Right ventricle myocardium inferior (tissue), 1 donor: ENCODE results near the gene TRMO. TPM values are rescaled to one million over a fixed set of nuclear protein-coding genes. Genes with fewer than 3 reads are reported as not detected.

Experiments used
- ATAC-seq: fragments of 200-7000 bp; cut with Tn5 transposase; one replicate; pipeline ENCODE4 v1.9.1; 2020; ENCODE audit warnings: mild to moderate bottlenecking, moderate library complexity
- DNase-seq: peaks from one replicate; pipeline ENCODE4 v3.0.0; 2021; ENCODE audit errors: missing footprints
- intact Hi-C: fragments of 100-400 bp; cut with DNase I; formaldehyde crosslinking; loops from one replicate; pipeline ENCODE4 v1.11.0; 2022
- total RNA-seq: library from RNA; stranded (reverse); fragmentation: NEBNext Ultra II Directional; extraction: Animal tissue kit (Norgen Biotek cat#: 25700); gene quantifications from one replicate; pipeline ENCODE4 v1.2.1, GENCODE V29; 2021
- donor health status: DM: no; HTN: yes; CAD: no; lungs with severe emphysema.

The TRMO gene
- total RNA-seq, 1 donor from 2014 or later = 6.5 TPM

- no peak for DNase-seq
- intact Hi-C loops = no loop called here
- ATAC-seq = no peak
Observed at GRCh38 chr9:97874624-97875023, 47.7 kb downstream of the TRMO start.

GRCh38 chr9:97873882-97874281 is 48.4 kb downstream of the TRMO start:
- DNase-seq (no peak), ATAC-seq (no peak)
- intact Hi-C loops = no loop called here

- ATAC-seq (no peak), DNase-seq (no peak)
- intact Hi-C loops = no loop called here
Observed at GRCh38 chr9:97873425-97873824, 48.9 kb downstream of the TRMO start.

- DNase-seq (no peak), ATAC-seq (no peak)
- intact Hi-C loops = no loop called here
Observed at GRCh38 chr9:97868859-97869258, 53.4 kb downstream of the TRMO start.

GRCh38 chr9:97866848-97867247 is 55.5 kb downstream of the TRMO start:
- intact Hi-C loops = no loop called here
- DNase-seq = no peak
- ATAC-seq = no peak

GRCh38 chr9:97866300-97866699 is 56.0 kb downstream of the TRMO start:
- intact Hi-C loops = no loop called here
- DNase-seq = no peak
- ATAC-seq = no peak

- intact Hi-C loops = no loop called here
- no peak for DNase-seq
- ATAC-seq = no peak
Observed at GRCh38 chr9:97864396-97864795, 57.9 kb downstream of the TRMO start.

- intact Hi-C loops = no loop called here
- DNase-seq (no peak), ATAC-seq (no peak)
Observed at GRCh38 chr9:97863314-97863713, 59.0 kb downstream of the TRMO start.

GRCh38 chr9:97861148-97861475 is 61.2 kb downstream of the TRMO start:
- ATAC-seq = no peak
- intact Hi-C loops = no loop called here
- DNase-seq = no peak

- ATAC-seq = no peak
- DNase-seq = no peak
- intact Hi-C loops = no loop called here
Observed at GRCh38 chr9:97860451-97861147, 61.7 kb downstream of the TRMO start.

- ATAC-seq = no peak
- intact Hi-C loops = no loop called here
- no peak for DNase-seq
Observed at GRCh38 chr9:97859346-97859745, 63.0 kb downstream of the TRMO start.

GRCh38 chr9:97858826-97859225 is 63.5 kb downstream of the TRMO start:
- ATAC-seq (no peak), DNase-seq (no peak)
- intact Hi-C loops = no loop called here

GRCh38 chr9:97858393-97858713 is 63.9 kb downstream of the TRMO start:
- ATAC-seq = no peak
- DNase-seq = no peak
- intact Hi-C loops = no loop called here

GRCh38 chr9:97857606-97858392 is 64.5 kb downstream of the TRMO start:
- no peak for ATAC-seq
- intact Hi-C loops = no loop called here
- no peak for DNase-seq

- intact Hi-C loops = no loop called here
- DNase-seq (no peak), ATAC-seq (no peak)
Observed at GRCh38 chr9:97856857-97857605, 65.3 kb downstream of the TRMO start.

- no peak for ATAC-seq
- intact Hi-C loops = no loop called here
- no peak for DNase-seq
Observed at GRCh38 chr9:97855899-97856298, 66.4 kb downstream of the TRMO start.

- DNase-seq = no peak
- intact Hi-C loops = no loop called here
- no peak for ATAC-seq
Observed at GRCh38 chr9:97855486-97855875, 66.8 kb downstream of the TRMO start.

- DNase-seq = no peak
Observed at GRCh38 chr9:97854696-97855485, 67.4 kb downstream of the TRMO start.

More at GRCh38 chr9:97854696-97855485, 67.4 kb downstream of the TRMO start:
- intact Hi-C loops = no loop called here
- no peak for ATAC-seq
